K562 (cell line): ENCODE data around the gene PPP1R1C. TPM values are rescaled to one million over a fixed set of nuclear protein-coding genes. Genes with fewer than 3 reads are reported as not detected.

Experiments
- ARID4B ChIP-seq: sonication (generic); formaldehyde crosslinking; IDR thresholded peaks from 2 replicates; pipeline ENCODE4 v1.8.0; 2022; ENCODE audit warnings: mild to moderate bottlenecking, missing genetic modification reagents
- ATF3 ChIP-seq, 2 experiments: fragments of 450-650 bp in 1 of 2; sonication (generic) in 1 of 2; formaldehyde crosslinking in 1 of 2; IDR thresholded peaks in 1 of 2; conservative IDR thresholded peaks in 1 of 2; 2 replicates each; pipeline versions ENCODE4 v1.6.1 to v1.8.1; 2016 to 2023; ENCODE audit warnings: mild to moderate bottlenecking in 2 of 2, moderate library complexity in 2 of 2, inconsistent platforms in 1 of 2, missing genetic modification reagents in 1 of 2
- BRD4 ChIP-seq: fragments of 200-600 bp; sonication (generic); IDR thresholded peaks from 2 replicates; pipeline ENCODE4 v1.6.1; 2017; ENCODE audit warnings: inconsistent platforms
- CHD1 ChIP-seq: fragments of 200-600 bp; sonication (generic); IDR thresholded peaks from one replicate; pipeline ENCODE4 v1.6.1; 2012; ENCODE audit warnings: mild to moderate bottlenecking, moderate library complexity, low read length, inconsistent platforms
- CREBBP ChIP-seq: IDR thresholded peaks from one replicate; pipeline ENCODE4 v1.6.1; 2012; ENCODE audit warnings: low read depth, mild to moderate bottlenecking, control low read depth, inconsistent platforms, low read length
- HNRNPH1 ChIP-seq: fragments of 200-400 bp; formaldehyde crosslinking; optimal IDR thresholded peaks from 2 replicates; pipeline ENCODE3; 2017; ENCODE audit warnings: low read depth, mild to moderate bottlenecking, low read length, moderate library complexity
- JUNB ChIP-seq: fragments of 450-650 bp; formaldehyde crosslinking; conservative IDR thresholded peaks from 2 replicates; pipeline ENCODE4 v1.4.0; 2020; ENCODE audit warnings: mild to moderate bottlenecking
- NR1H2 ChIP-seq: sonication (generic); formaldehyde crosslinking; IDR thresholded peaks from 2 replicates; pipeline ENCODE4 v1.4.0; 2020; ENCODE audit warnings: mild to moderate bottlenecking, missing genetic modification reagents
- PRMT5 ChIP-seq: sonication (generic); formaldehyde crosslinking; IDR thresholded peaks from 2 replicates; pipeline ENCODE4 v1.5.0; 2020; ENCODE audit warnings: missing genetic modification reagents
- PTBP1 ChIP-seq: fragments of 200-400 bp; formaldehyde crosslinking; IDR thresholded peaks from 2 replicates; pipeline ENCODE4 v1.6.1; 2017; ENCODE audit warnings: low read depth, low read length
- SMARCE1 ChIP-seq: fragments of 450-650 bp; IDR thresholded peaks from 2 replicates; pipeline ENCODE4 v1.7.1; 2016; ENCODE audit warnings: mild to moderate bottlenecking
- TAF15 ChIP-seq: fragments of 200-400 bp; formaldehyde crosslinking; IDR thresholded peaks from 2 replicates; pipeline ENCODE4 v1.6.1; 2017; ENCODE audit warnings: mild to moderate bottlenecking, low read depth, low read length, moderate library complexity
- USF1 ChIP-seq: sonication (generic); formaldehyde crosslinking; IDR thresholded peaks from 2 replicates; pipeline ENCODE4 v1.9.0; 2022; ENCODE audit warnings: mild to moderate bottlenecking, missing genetic modification reagents
- ZNF133 ChIP-seq: fragments of 250-450 bp; sonication (Bioruptor Pico); IDR thresholded peaks from 2 replicates; pipeline ENCODE4 v1.4.0; 2020; ENCODE audit warnings: mild to moderate bottlenecking
- ZNF408 ChIP-seq: fragments of 250-450 bp; sonication (Bioruptor Pico); IDR thresholded peaks from 2 replicates; pipeline ENCODE4 v1.4.0; 2020; ENCODE audit warnings: low read depth, mild to moderate bottlenecking, moderate library complexity
- polyA plus RNA-seq, 8 experiments: library from polyadenylated mRNA; depleted of rRNA in 4 of 8; stranded (reverse) in 5 of 8; unstranded in 3 of 8; fragments of >200 nt; fragmentation: Nextera tagmentation in 2 of 8; fragmentation: Illumina TruSeq in 1 of 8; extraction: Ambion mirVana in 2 of 8; extraction: Trizol in 1 of 8; gene quantifications; 2 replicates each; pipeline versions ENCODE4 v1.2.1 to v1.2.3, GENCODE V29; 2011 to 2014; ENCODE audit warnings: inconsistent platforms in 1 of 8, missing spikeins in 1 of 8
- total RNA-seq, 7 experiments: library from RNA; depleted of rRNA in 6 of 7; stranded (reverse); fragments of >200 nt in 6 of 7; fragmentation: Illumina TruSeq in 2 of 7; extraction: Trizol in 2 of 7; gene quantifications; 2 replicates each; pipeline versions ENCODE4 v1.2.1 to v1.2.3, GENCODE V29; 2011 to 2021; ENCODE audit warnings: low replicate concordance in 1 of 7

The PPP1R1C gene
- total and polyA plus RNA-seq, 9 of the 15 experiments (the other 6 are each of a cell fraction or from before 2014, with no cell fraction given) = 0.09 to 0.64 (median 0.40) TPM; not detected in 2

GRCh38 chr2:182142062-182142461 lies 156.4 kb downstream of the PPP1R1C start (continued):
- TF ChIP-seq ATF3 (IDR thresholded peaks at IDR 0.05) = no peak
- no peak for TF ChIP-seq ATF3 (CRISPR knock-in tag; conservative IDR thresholded peaks at IDR 0.05)
- TF ChIP-seq ARID4B (CRISPR knock-in tag) = no peak
- no peak for TF ChIP-seq JUNB (CRISPR knock-in tag)
- TF ChIP-seq ZNF408 (CRISPR knock-in tag) = no peak
- no peak for TF ChIP-seq HNRNPH1
- TF ChIP-seq PTBP1 = no peak
- TF ChIP-seq CHD1 = no peak
- no peak for TF ChIP-seq TAF15
- TF ChIP-seq PRMT5 (CRISPR knock-in tag) = no peak
- no peak for TF ChIP-seq CREBBP
- TF ChIP-seq BRD4 = no peak
- no peak for TF ChIP-seq ZNF133 (CRISPR knock-in tag)
- no peak for TF ChIP-seq SMARCE1
- TF ChIP-seq USF1 = no peak
- TF ChIP-seq NR1H2 = no peak
